GM18526 (cell line): ENCODE results near the gene PSMD1.

Source experiments
- POLR2A ChIP-seq: IDR thresholded peaks from 3 replicates; pipeline ENCODE4 v1.6.1; 2011; ENCODE audit not compliant: insufficient read length; ENCODE audit errors: extremely low read depth

PSMD1 gene

DNA sequence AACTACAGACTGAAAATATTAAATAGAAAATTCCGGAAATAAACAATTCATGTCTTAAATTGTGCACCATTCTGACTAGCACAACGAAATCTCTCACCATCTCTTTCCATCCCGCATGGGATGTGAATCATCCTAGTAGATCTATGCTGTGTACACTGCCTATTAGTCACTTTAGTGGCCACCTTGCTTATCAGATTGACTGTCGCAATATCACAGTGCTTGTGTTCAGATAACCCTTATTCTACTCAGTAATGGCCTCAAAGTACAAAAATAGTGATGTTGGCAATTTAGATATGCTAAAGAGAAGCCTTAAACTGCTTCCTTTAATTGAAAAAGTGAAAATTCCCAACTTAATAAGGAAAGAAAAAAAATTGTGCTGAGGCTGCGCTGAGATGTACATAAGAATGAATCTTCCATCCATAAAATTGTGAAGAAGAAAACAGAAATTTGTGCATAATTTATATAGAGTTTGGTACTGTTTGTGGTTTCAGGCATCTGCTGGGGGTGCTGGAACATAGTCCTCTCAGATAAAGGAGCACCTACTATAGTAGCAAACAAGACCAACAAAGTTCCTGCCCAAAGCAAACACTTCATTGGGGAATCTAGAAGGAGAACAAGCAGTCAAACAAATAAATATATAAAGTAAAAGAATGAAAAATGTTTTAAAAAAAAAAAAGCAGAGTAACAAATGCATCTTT lies 12.0 kb downstream of the PSMD1 start:
- no peak for TF ChIP-seq POLR2A

DNA sequence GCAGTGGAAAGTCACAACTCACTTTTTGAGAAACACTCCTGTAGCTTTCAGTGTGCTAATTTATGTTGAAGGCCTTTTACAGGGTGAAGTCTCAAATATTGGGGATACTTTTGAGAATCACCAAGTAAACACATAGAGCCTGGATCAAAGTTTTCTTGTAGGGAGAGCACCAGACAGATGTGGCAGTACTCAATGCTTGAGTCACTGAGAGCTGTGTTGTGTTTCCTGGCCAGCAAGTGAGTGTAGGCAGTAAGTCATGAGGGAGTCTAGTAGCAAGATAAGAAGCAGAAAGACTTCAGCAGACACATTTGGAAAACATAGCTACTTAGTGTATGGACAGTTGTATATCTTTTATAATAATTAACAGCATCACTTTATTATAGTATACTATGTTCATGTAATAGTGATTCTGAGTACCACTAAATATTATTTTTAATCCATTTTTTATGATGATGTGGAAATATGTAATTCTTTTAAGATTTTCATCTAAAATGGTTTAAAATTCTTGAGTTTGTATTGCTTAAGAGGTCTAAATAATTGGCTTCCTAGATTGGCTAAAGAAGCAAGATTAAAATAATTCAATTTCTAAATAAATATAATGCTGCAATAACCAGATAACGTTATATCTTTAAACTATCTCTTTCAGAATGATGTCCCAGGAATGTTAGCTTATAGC lies 12.8 kb downstream of the PSMD1 start:
- no peak for TF ChIP-seq POLR2A

DNA sequence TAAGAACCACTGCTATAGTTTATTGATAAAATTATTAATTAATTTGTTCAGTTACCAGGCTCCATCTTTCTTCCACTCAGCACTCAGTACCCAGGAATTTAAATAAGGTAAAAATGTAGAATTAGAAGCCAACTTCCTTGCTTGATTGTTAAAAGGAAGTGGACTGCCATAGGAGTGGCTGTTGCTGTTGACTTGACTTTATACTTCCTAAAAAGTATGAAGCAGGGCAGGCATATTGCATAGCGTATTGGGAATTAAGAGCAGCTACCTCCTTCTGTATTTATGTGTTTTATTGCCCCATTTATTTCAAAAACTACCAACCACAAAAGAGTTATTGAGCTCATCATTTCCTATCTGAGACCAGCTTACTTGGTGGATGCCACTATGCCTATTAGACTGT lies 27.9 kb downstream of the PSMD1 start:
- TF ChIP-seq POLR2A, result no peak

DNA sequence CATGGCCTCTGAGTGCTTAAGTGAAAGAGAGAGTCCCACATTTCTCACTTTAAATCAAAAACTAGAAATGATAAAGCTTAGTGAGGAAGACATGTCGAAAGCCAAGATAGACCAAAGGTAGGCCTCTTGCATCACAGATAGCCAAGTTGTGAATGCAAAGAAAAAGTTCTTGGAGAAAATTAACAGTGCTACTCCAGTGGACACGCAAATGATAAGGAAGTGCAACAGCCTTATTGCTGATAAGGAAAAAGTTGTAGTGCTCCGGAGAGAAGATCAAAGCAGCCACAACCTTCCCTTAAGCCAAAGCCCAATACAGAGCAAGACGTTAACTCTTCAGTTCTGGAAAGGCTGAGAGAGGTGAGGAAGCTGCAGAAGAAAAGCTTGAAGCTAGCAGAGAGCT lies 32.1 kb downstream of the PSMD1 start:
- no peak for TF ChIP-seq POLR2A

DNA sequence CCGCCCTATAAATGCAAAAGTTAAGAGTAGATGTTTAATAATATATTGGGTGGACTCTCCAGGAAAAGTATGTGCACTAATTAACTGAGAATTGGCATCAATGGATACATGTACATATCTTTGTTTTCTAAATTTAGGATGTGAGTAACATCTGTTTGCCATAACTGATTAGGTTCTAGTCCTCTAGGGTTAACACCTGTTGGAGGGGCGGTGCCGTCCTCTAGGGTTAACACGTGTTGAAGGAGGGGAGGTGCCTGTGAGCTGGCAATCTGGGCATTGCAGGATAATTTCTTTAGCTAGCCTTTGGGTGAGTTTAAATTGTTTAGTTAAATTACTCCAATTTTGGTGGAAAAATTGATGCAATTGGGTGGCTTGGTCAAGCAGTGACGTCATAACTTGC lies 37.3 kb downstream of the PSMD1 start:
- no peak for TF ChIP-seq POLR2A

DNA sequence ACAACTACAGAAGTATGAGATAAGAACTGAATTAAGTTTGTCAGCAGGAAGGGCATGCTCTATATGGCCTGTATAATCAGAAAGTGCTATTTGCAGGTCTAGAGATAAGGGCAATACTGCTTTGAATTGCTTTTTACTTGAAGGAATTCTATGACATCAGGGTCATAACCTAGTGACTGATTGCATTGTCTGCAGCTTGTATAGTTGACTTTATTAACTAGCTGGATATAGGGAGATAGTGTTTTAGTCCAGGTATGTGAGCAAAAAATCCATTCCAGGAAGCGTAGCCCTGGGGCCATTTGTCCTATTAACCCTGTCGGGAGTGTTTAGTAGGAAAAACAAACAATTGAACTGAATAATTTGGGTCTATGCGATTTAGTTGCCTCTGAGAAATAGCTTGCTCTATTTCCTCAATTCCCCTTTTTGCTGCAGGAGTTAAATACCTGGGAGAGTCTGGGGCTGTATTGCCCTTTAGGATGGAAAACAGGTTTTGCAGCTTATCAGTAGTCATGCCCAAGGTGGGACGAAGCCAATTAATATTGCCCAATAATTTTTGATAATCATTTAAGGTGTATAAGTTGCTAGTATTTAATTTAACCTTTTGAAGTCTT lies 38.2 kb downstream of the PSMD1 start:
- no peak for TF ChIP-seq POLR2A

DNA sequence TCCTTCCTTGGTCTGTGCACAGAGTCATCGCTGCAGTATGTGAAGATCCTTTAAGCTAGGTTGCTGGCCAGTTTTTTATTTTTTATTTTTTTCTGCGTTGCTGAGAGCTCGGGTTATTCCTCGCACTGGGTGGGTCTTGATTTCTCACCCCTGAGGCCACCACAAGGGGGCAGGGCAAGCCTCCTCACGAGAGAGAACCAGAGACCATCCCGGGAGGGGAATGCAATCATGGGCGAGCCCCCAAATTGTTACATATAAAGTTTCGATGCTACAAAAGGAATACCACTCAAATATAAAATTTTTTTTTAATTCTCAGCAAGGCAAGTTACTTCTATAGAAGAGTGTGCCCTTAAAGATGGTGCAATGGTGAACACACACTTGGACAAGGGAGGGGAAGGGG lies 43.3 kb downstream of the PSMD1 start:
- TF ChIP-seq POLR2A, result no peak

DNA sequence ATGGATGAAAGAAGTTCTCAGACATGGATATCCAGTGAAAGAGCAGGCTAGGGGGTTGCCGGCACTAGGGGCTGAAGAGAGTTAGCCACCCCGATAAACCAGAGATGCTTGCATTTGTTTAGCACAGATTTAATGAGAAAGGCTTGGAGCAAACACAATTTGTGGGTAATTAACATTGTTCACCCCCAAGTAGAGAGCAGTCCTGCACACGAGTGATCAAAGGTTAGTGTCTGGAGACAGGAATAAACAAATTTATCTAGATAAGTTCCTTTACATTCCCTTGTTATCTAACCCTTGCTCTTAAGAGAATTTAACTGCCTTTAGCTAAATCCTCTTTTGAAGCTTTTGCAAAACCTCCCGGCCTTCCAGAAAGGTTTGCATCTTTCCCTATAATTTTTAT lies 44.3 kb downstream of the PSMD1 start:
- TF ChIP-seq POLR2A, result no peak

DNA sequence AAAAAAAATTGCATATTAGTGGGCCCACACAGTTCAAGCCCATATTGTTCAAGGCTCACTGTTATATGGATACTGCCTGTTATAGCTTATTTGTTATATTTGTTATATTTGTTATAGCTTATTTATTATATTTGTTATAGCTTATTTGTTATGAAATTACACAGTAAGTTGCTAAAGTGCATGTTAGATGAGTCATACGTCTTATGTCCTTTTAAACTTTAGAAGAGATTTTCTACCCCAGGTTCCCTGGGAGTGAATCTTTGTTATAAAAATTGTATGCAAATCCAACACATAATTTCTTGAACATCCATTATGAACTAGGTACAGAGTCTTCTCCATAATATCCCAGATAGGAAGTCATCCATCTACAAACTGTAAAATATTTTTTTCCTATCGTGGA lies 46.1 kb downstream of the PSMD1 start:
- no peak for TF ChIP-seq POLR2A

DNA sequence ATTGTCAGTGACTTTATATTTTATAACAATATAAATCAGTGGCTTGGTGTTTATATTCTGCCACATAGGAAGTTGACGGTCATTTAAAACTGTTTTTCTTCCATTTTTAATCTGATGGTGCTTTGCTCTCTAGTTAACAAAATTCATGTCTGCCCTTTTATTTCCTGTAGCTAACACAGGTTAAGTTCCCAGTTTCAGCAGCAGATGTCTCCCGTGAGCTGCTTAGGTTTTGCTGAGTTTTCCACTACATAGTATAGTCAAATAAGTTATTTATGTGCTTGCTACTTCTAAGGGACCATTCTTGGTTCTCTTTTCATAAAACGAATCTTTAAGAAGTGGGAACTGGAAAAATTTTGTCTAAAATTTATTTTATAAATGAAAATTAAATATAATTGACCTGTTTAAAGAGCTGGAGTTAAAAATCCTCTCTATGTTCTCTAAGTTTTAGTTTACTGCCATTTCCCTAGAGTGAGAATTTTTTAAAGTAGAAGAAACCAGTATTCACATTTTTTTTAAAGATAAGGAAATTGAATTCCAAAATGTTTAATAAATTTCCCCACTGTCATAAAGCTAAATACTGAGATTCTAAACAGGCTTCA lies 47.5 kb downstream of the PSMD1 start:
- no peak for TF ChIP-seq POLR2A

DNA sequence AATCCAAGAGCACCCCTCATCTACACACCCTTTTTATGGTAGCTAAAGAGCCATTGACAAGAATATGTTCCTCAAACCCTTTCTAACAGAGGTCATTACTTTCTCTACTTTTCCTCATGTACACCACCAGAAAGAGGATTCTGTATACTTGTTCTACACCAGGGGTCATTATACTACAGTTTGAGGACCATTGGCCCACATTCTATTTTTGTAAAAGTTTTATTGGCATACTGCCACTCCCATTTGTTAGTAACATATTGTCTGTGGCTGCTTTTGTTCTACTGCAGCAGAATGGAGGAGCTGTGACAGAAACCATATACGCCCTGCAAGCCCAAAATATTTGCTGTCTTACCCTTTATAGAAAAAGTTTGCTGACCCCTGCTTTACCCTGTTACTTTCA lies 53.9 kb downstream of the PSMD1 start:
- no peak for TF ChIP-seq POLR2A

DNA sequence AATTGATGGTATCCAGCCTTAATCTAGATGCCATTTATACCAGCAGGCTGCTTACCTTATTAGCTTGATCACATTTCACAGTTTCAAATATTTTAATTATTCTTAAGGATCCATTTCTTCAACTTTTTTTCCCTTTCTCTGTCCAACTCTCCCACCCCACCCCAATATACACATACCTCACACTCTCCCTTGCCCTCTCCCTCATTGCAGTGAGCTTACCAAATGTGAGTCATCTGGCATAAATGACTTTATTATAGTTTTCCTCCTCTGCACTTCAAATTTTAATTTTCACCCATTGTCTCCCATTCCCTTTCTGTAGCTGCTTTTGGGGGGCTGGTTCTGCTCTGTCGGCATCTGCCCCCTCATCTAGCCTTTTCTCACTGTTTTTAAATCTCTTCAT lies 55.3 kb downstream of the PSMD1 start:
- no peak for TF ChIP-seq POLR2A

DNA sequence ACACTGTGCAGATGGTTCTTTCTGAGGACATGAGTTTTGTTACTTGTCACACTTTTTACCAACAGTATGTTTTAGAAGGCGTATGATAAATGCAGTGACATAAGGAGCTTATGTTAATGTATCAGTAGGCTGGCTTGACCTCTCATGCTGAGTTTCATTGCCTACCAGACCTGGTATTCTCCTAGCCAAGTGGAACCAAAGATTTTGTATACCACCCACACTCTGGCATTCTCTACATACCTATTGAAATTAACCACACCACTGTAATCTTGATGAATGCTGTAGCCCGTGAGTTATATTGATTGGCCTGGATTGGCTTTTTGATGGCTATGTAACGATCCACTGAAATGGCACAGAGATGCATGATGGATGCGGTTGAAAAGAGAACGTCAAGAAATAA lies 56.8 kb downstream of the PSMD1 start:
- no peak for TF ChIP-seq POLR2A

DNA sequence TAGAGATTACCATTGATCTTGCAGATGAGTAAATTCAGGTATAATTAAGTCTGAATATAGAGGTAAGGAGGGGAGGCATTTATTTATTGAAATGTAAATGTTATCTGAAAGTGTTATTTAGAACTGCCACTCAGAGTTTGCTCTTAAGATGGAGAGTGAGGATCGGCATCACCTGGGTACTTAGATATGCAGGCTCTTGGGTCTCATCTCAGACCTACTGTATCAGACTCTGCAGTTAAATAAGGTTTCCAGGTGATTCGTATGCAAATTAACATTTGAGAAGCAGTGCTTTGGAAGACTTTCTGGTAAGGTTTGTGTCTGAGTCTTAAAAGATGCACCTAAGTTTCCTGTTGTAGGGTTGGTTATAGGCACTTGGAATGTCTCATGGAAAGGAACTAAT lies 59.0 kb downstream of the PSMD1 start:
- TF ChIP-seq POLR2A, result no peak

DNA sequence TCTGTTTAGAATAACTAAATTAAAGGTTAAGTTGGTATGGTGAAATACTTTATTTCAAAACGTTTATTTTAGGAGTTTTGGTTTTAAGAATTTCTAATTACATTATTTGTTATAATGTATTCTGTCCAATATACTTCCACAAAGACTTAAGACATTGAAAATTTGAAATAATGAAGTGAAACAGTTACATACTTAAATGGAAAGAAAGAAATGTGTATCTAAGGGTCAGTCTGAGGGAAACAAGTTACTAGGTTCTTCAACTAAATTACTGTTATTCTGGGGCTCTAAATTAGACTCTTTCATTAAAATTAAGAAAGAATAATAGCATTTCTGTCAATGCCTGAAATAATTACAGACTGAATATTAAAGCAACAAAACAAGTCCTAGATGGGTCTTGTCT lies 60.5 kb downstream of the PSMD1 start:
- TF ChIP-seq POLR2A, result no peak

DNA sequence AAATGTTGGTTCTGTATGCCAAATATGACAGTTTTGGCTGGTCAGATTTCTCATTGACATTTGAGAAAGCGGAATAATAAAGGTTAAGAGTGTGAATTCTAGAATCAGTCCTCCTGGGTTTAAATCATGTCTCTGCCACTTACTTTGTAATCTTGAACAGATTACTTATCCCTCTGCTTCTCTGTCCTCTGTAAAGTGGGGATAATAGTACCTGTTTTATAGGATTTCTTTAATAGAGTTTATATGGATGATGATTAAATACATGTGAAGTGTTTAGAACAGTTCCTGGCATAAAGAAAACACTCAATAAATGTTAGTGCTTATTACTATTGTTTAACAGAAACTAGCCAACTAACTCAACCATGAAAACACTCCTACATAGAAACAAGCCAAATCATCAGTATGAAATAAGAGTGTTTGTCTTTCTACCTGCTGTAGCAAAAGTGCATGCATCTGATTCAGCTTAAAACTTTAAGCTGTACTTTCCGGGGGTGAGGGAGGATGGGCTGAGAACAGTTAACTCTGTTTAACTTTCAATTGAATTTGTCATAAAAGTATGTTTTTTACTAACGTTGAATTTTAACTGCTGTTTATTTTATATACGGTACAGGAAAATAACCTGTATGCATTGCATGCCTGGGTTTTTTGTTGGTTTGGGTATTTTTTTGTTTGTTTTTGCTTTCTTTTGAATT lies 61.4 kb downstream of the PSMD1 start:
- TF ChIP-seq POLR2A, result no peak

DNA sequence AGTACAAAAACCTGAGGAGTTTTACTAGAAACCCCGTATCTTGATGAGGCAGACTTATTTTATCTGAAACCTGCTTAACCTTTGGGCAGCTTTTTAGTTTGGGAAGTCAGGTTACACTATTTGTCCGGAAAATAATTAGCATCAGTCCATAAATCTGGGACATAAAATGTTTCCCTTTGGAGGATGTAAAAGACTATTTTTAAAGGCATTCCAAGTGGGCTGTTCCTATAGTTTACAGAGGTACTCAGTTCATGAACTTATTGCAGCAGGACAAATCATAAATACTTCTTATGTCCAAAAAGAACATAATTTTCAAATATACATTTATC lies 61.9 kb downstream of the PSMD1 start:
- TF ChIP-seq POLR2A, result no peak
